Liver (tissue), 9 donors: Measurements from ENCODE around the gene MLH1. TPM values are rescaled to one million over a fixed set of nuclear protein-coding genes. Genes with fewer than 3 reads are reported as not detected.

Source experiments
- DNase-seq: peaks from one replicate; pipeline ENCODE4 v3.0.0-alpha.2; 2017; ENCODE audit warnings: low spot score
- H3K27ac ChIP-seq, 2 donors: one replicate each; pipeline ENCODE4 v1.7.0; 2013; ENCODE audit warnings: inconsistent platforms in 2 of 2, low read length in 2 of 2, control low read depth in 1 of 2, low read depth in 1 of 2, mild to moderate bottlenecking in 1 of 2
- H3K27me3 ChIP-seq, 4 donors: one replicate each; pipeline versions ENCODE4 v1.6.1 to v1.7.0; 2013; ENCODE audit warnings: low read length in 3 of 4, inconsistent platforms in 1 of 4, mild to moderate bottlenecking in 1 of 4, moderate library complexity in 1 of 4; ENCODE audit not compliant: control insufficient read depth in 4 of 4, insufficient read depth in 4 of 4
- H3K36me3 ChIP-seq, 4 donors: one replicate each; pipeline versions ENCODE4 v1.6.1 to v1.7.0; 2013; ENCODE audit warnings: low read length in 3 of 4, mild to moderate bottlenecking in 3 of 4, low read depth in 1 of 4, moderate library complexity in 1 of 4; ENCODE audit not compliant: control insufficient read depth in 4 of 4, insufficient read depth in 3 of 4
- H3K4me1 ChIP-seq, 4 donors: one replicate each; pipeline versions ENCODE4 v1.6.1 to v1.7.0; 2013; ENCODE audit warnings: low read length in 3 of 4, mild to moderate bottlenecking in 3 of 4, moderate library complexity in 1 of 4; ENCODE audit not compliant: control insufficient read depth in 4 of 4, insufficient read depth in 4 of 4
- H3K4me3 ChIP-seq, 3 donors: one replicate each; pipeline versions ENCODE4 v1.6.1 to v1.7.0; 2013; ENCODE audit warnings: low read length in 3 of 3, control low read depth in 1 of 3, low read depth in 1 of 3, mild to moderate bottlenecking in 1 of 3
- H3K9ac ChIP-seq, 2 donors: one replicate each; pipeline ENCODE4 v1.7.0; 2013; ENCODE audit warnings: low read length in 2 of 2, mild to moderate bottlenecking in 2 of 2, moderate library complexity in 2 of 2, control low read depth in 1 of 2, low read depth in 1 of 2
- H3K9me3 ChIP-seq, 4 donors: one replicate each; pipeline versions ENCODE4 v1.6.1 to v1.7.0; 2013; ENCODE audit warnings: low read length in 3 of 4; ENCODE audit not compliant: control insufficient read depth in 4 of 4
- ATF3 ChIP-seq: IDR thresholded peaks from 2 replicates; pipeline ENCODE4 v1.6.1; 2016; ENCODE audit warnings: antibody characterized with exemption
- CTCF ChIP-seq: fragments of 150-350 bp; IDR thresholded peaks from 2 replicates; pipeline ENCODE4 v1.5.1; 2017; ENCODE audit warnings: improper control_type of control experiment, low read depth, low read length; ENCODE audit not compliant: missing input control
- EGR1 ChIP-seq, 2 donors: IDR thresholded peaks; 2 replicates each; pipeline ENCODE4 v1.6.1; 2016 to 2018; ENCODE audit warnings: antibody characterized with exemption in 2 of 2, low read depth in 2 of 2
- FOXA1 ChIP-seq: IDR thresholded peaks from 2 replicates; pipeline ENCODE4 v1.6.1; 2016; ENCODE audit warnings: antibody characterized with exemption
- HNF4A ChIP-seq, 2 donors: conservative IDR thresholded peaks; 2 replicates each; pipeline ENCODE4 v1.6.1; 2016; ENCODE audit warnings: antibody characterized with exemption in 2 of 2, mild to moderate bottlenecking in 2 of 2
- HNF4G ChIP-seq: IDR thresholded peaks from 2 replicates; pipeline ENCODE4 v1.6.1; 2016; ENCODE audit warnings: antibody characterized with exemption
- JUND ChIP-seq, 2 donors: IDR thresholded peaks; 2 replicates each; pipeline ENCODE4 v1.6.1; 2016; ENCODE audit warnings: antibody characterized with exemption in 2 of 2
- MAX ChIP-seq: IDR thresholded peaks from 2 replicates; pipeline ENCODE4 v1.6.1; 2016; ENCODE audit warnings: antibody characterized with exemption
- NR2F2 ChIP-seq: IDR thresholded peaks from 2 replicates; pipeline ENCODE4 v1.6.1; 2016; ENCODE audit warnings: antibody characterized with exemption
- RAD21 ChIP-seq, 2 donors: IDR thresholded peaks; 2 replicates each; pipeline ENCODE4 v1.6.1; 2016; ENCODE audit warnings: antibody characterized with exemption in 2 of 2, mild to moderate bottlenecking in 2 of 2
- REST ChIP-seq: IDR thresholded peaks from 2 replicates; pipeline ENCODE4 v1.6.1; 2016; ENCODE audit warnings: antibody characterized with exemption, mild to moderate bottlenecking
- RXRA ChIP-seq, 2 donors: IDR thresholded peaks; 2 replicates each; pipeline ENCODE4 v1.6.1; 2017 to 2018; ENCODE audit warnings: antibody characterized with exemption in 2 of 2, mild to moderate bottlenecking in 1 of 2
- SP1 ChIP-seq: IDR thresholded peaks from 2 replicates; pipeline ENCODE4 v1.6.1; 2018; ENCODE audit warnings: antibody characterized with exemption, mild to moderate bottlenecking
- TAF1 ChIP-seq: conservative IDR thresholded peaks from 2 replicates; pipeline ENCODE4 v1.6.1; 2016; ENCODE audit warnings: antibody characterized with exemption, mild to moderate bottlenecking
- YY1 ChIP-seq: IDR thresholded peaks from 2 replicates; pipeline ENCODE4 v1.6.1; 2016; ENCODE audit warnings: antibody characterized with exemption, mild to moderate bottlenecking
- ZBTB33 ChIP-seq: IDR thresholded peaks from 2 replicates; pipeline ENCODE4 v1.6.1; 2016; ENCODE audit warnings: antibody characterized with exemption
- WGBS: extraction: QIAGEN DNeasy Blood & Tissue Kit; methylation state at CpG from one replicate; pipeline ENCODE4 v1.1.7; 2013; 5-methylcytosine and 5-hydroxymethylcytosine counted together
- polyA plus RNA-seq, 2 donors: library from polyadenylated mRNA; stranded (reverse) in 1 of 2; unstranded in 1 of 2; fragments of 200-250 nt in 1 of 2; fragments of >200 nt in 1 of 2; fragmentation: Nextera tagmentation in 1 of 2; extraction: Ambion mirVana in 1 of 2; gene quantifications; one replicate each; pipeline versions ENCODE4 v1.2.1 to v1.2.3, GENCODE V29; 2013 to 2015
- total RNA-seq, 2 donors: library from RNA; depleted of rRNA; stranded (reverse); fragments of >200 nt; gene quantifications; one replicate each; pipeline ENCODE4 v1.2.3, GENCODE V29; 2014
- donor health status: healthy.
- donor health status: healthy.
- donor health status: healthy.
- donor health status: healthy.
- donor health status: healthy.

The MLH1 gene
- total and polyA plus RNA-seq, 4 donors, result 9.4 to 34.2 (median 22.5) TPM

GRCh38 chr3:36988356-36988755 is 5.0 kb upstream of the MLH1 start:
- H3K27me3 ChIP-seq, result no peaks in the 10 kb centered on the region
- H3K9me3 ChIP-seq, result no peaks in the 10 kb centered on the region
- no peak overlapping the region for H3K9ac ChIP-seq
- no peak for TF ChIP-seq REST
- TF ChIP-seq FOXA1, result no peak
- TF ChIP-seq HNF4A (conservative IDR thresholded peaks at IDR 0.05), result no peak
- TF ChIP-seq SP1, result no peak
- TF ChIP-seq RXRA (IDR thresholded peaks at IDR 0.05), result no peak
- TF ChIP-seq CTCF, result no peak
- no peak for TF ChIP-seq MAX
- TF ChIP-seq NR2F2, result no peak
- TF ChIP-seq RAD21 (IDR thresholded peaks at IDR 0.05), result no peak
- no peak for TF ChIP-seq TAF1
- TF ChIP-seq ZBTB33, result no peak
- no peak for TF ChIP-seq ATF3
- TF ChIP-seq HNF4G, result no peak
- no peak for TF ChIP-seq JUND (IDR thresholded peaks at IDR 0.05)
- peaks cover 3 to 35% (median 22%) of the 10 kb centered on the region in 4 donors for H3K4me1 ChIP-seq
- DNase-seq, result no peak
- H3K27ac ChIP-seq, result no peak overlapping the region
- WGBS, result 83% methylated on average over 2 of the region's 2 CpGs
- no peak overlapping the region for H3K4me3 ChIP-seq
- H3K36me3 ChIP-seq, result peaks cover 11 to 36% (median 25%) of the 10 kb centered on the region in 4 donors

- no peaks in the 10 kb centered on the region for H3K9me3 ChIP-seq
- no peak overlapping the region for H3K4me3 ChIP-seq
- H3K9ac ChIP-seq, result no peak overlapping the region
- 84% methylated on average over 3 of the region's 3 CpGs for WGBS
- H3K27ac ChIP-seq, result no peak overlapping the region
- peaks cover 9 to 29% (median 22%) of the 10 kb centered on the region in 4 donors for H3K36me3 ChIP-seq
- peaks cover 3 to 36% (median 22%) of the 10 kb centered on the region in 4 donors for H3K4me1 ChIP-seq
- H3K27me3 ChIP-seq, result no peaks in the 10 kb centered on the region
- TF ChIP-seq SP1, result no peak
- no peak for TF ChIP-seq RAD21 (IDR thresholded peaks at IDR 0.05)
- TF ChIP-seq EGR1 (IDR thresholded peaks at IDR 0.05; ENCODE audit: low read depth in 2 of 2), result no peak
- TF ChIP-seq HNF4A (conservative IDR thresholded peaks at IDR 0.05), result no peak
- TF ChIP-seq ZBTB33, result no peak
- TF ChIP-seq JUND (IDR thresholded peaks at IDR 0.05), result no peak
- TF ChIP-seq NR2F2, result no peak
- no peak for TF ChIP-seq TAF1
- TF ChIP-seq FOXA1, result no peak
- TF ChIP-seq ATF3, result no peak
- TF ChIP-seq YY1, result no peak
- TF ChIP-seq MAX, result no peak
- TF ChIP-seq CTCF, result no peak
- no peak for DNase-seq
These were observed 4.3 kb upstream of the MLH1 start for GRCh38 chr3:36989005-36989404.
